Measurements from ENCODE around the gene RMND5B. TPM values are rescaled to one million over a fixed set of nuclear protein-coding genes. Genes with fewer than 3 reads are reported as not detected.
"Not testable (repeated sequence)": the region's sequence is repeated elsewhere in the genome, so short reads cannot be mapped to it uniquely, and the experiment has no call there.

Gene RMND5B
- total RNA-seq, 1 donor from 2014 or later: 40.7 TPM

- not testable (repeated sequence) for DNase-seq (ENCODE audit: extremely low read depth, low read depth, low spot score)
These were observed 3.4 kb upstream of the RMND5B start for GRCh38 chr5:178127300-178128009.

GRCh38 chr5:178129296-178129695, 1.5 kb upstream of the RMND5B start:
- DNase-seq (ENCODE audit: extremely low read depth, low read depth, low spot score): no peak

DNA sequence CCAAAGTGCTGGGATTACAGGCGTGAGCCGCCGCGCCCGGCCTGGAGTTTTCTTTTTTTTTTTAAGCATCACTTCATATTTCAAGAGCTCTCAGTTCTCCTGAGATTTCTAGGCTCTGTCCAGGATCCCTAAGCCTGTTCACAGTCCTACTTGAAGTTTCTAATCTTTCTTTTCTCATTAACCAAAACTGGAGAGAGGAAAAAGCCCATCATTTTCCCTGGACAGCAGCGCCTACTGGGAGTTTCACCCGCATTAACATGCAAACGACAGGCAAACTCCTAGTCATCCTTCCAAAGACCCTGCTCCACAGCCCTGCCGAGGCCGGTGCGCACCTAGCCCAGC, 609 bp upstream of the RMND5B start:
- not testable (repeated sequence) for DNase-seq (ENCODE audit: extremely low read depth, low read depth, low spot score)

GRCh38 chr5:178131446-178131996, 707 bp downstream of the RMND5B start:
- DNase-seq (ENCODE audit: extremely low read depth, low read depth, low spot score): no peak

DNA sequence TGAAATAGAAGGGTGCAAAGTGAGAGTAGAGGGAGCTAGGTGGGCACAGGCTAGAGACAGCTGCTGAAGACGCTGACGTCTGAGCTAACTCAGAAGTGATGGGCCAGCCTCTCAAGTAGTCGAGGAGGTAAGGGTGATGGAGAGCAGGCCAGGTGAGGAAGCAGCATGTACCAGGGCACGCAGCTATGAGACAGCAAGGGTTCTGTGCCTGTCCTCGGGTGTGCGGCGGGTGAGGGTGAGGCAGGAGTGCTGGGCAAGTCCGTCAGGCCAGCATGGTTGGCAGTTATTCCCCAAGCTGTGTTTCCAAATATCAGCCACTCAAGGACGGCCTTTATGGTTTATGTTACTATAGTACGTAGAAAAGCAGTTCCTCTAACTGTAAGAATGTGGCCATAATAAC, 6.2 kb downstream of the RMND5B start:
- no peak for DNase-seq (ENCODE audit: extremely low read depth, low read depth, low spot score)

GRCh38 chr5:178137991-178138390, 7.2 kb downstream of the RMND5B start:
- no peak for DNase-seq (ENCODE audit: extremely low read depth, low read depth, low spot score)

- DNase-seq (ENCODE audit: extremely low read depth, low read depth, low spot score): no peak
These were observed 10.7 kb downstream of the RMND5B start for GRCh38 chr5:178141550-178141949.

- DNase-seq (ENCODE audit: extremely low read depth, low read depth, low spot score): no peak
These were observed 11.8 kb downstream of the RMND5B start for GRCh38 chr5:178142642-178143041.

- DNase-seq (ENCODE audit: extremely low read depth, low read depth, low spot score): no peak
These were observed 12.4 kb downstream of the RMND5B start for GRCh38 chr5:178143246-178143645.

GRCh38 chr5:178143901-178144300, 13.1 kb downstream of the RMND5B start:
- no peak for DNase-seq (ENCODE audit: extremely low read depth, low read depth, low spot score)

- DNase-seq (ENCODE audit: extremely low read depth, low read depth, low spot score): no peak
These were observed 15.4 kb downstream of the RMND5B start for GRCh38 chr5:178145965-178146820.

DNA sequence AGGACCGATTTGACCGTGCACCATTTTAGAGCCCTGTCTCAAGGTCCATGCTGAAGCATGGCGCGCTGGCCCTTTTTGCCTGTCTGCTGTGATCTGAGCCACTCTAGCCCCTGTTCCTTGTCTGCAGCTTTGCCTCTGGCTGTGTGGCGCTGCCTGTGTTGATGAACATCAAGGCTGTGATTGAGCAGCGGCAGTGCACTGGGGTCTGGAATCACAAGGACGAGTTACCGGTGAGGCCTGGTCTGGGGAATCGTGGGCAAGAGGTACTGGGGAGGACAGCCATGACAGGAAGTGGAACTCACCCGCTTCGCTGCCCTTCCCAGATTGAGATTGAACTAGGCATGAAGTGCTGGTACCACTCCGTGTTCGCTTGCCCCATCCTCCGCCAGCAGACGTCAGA, 16.6 kb downstream of the RMND5B start:
- no peak for DNase-seq (ENCODE audit: extremely low read depth, low read depth, low spot score)

- DNase-seq (ENCODE audit: extremely low read depth, low read depth, low spot score): no peak
These were observed 18.6 kb downstream of the RMND5B start for GRCh38 chr5:178149199-178149932.

- no peak for DNase-seq (ENCODE audit: extremely low read depth, low read depth, low spot score)
These were observed 20.3 kb downstream of the RMND5B start for GRCh38 chr5:178150977-178151734.

DNA sequence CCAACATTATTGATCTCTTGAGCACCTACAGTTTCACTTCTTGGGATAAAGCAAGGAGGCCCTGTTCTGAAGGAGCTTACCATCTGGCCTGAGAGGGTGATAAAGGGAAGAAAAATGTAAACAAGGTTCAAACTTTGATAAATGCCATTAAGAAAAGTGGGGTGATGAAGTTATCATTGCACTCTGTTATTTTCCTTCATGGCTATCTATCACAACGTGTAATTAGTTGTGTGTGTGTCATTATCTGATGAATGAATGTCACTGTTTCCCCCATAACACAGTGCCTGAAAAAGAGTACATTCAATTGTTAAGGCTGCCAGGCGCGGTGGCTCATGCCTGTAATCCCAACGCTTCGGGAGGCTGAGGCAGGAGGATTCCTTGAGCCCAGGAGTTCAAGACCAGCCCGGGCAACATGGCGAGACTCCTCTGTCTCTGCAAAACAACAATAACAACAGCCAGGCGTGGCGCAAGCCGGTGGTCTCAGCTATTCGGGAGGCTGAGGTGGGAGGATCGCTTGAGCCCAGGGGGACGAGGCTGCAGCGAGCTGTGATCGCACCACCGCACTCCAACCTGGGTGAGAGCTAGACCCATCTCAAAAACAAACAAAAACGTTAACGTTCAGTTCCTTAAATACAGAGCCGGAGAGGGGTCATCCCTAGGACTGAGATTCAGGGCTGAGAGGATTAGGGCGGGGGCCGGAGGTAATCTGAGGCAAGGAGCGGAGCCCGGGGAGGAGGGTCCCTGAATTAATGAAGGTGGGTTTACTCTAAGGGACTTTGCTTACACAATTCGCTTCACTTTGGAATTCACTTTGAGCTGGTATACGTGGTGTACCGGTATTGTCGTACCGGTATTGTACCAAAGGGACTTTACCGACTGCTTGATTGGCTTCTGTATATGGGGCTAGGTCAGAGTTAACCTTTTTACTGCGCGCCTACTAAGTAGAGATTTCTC, 22.0 kb downstream of the RMND5B start:
- DNase-seq (ENCODE audit: extremely low read depth, low read depth, low spot score): no peak

GRCh38 chr5:178153530-178154340, 22.9 kb downstream of the RMND5B start, which contains the start of gene NHP2:
Gene NHP2, minus strand, starts transcription at chr5:178153885. Its CDS starts 68 bp downstream, at chr5:178153817.
- peak; percentile 93 for DNase-seq (ENCODE audit: extremely low read depth, low read depth, low spot score)

DNA sequence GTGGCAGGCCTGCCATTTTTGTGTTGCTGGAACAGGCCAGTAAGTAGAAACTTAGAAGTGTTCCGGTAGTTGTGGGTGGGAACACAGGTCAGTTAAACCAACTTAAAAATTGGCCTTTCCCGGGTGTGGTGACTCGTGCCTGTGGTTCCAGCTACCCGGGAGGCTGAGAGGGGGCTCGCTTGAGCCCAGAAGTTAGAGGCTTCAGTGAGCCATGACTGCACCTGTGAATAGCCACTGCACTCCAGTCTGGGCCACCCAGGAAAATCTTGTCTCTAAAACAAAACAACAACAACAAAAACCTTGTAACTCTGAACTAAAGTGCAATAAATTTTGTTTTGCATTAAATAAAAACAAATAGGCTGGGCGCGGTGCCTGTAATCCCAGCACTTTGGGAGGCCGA, 24.3 kb downstream of the RMND5B start:
- DNase-seq (ENCODE audit: extremely low read depth, low read depth, low spot score): no peak

GRCh38 chr5:178160176-178160575, 29.4 kb downstream of the RMND5B start:
- no peak for DNase-seq (ENCODE audit: extremely low read depth, low read depth, low spot score)
